H9 (cell line): ENCODE results near the gene DEAF1. TPM values are rescaled to one million over a fixed set of nuclear protein-coding genes. Genes with fewer than 3 reads are reported as not detected.

Source experiments
- DNase-seq: peaks from one replicate; pipeline ENCODE4 v3.0.0-alpha.2; 2017
- H2AFZ ChIP-seq: one replicate; pipeline ENCODE4 v1.6.1; 2013; ENCODE audit warnings: mild to moderate bottlenecking, low read length, control low read depth, moderate library complexity
- H2AK5ac ChIP-seq: 2 replicates; pipeline ENCODE4 v1.6.1; 2013; ENCODE audit warnings: low read length, control low read depth, mixed read lengths; ENCODE audit not compliant: insufficient read length
- H2BK120ac ChIP-seq: one replicate; pipeline ENCODE4 v1.6.1; 2013; ENCODE audit warnings: low read depth, mild to moderate bottlenecking, low read length, control low read depth, inconsistent platforms; ENCODE audit not compliant: poor library complexity, severe bottlenecking
- H2BK12ac ChIP-seq: 2 replicates; pipeline ENCODE4 v1.6.1; 2013; ENCODE audit warnings: low read length, control low read depth, mixed read lengths, low read depth; ENCODE audit not compliant: insufficient read length
- H2BK15ac ChIP-seq: 2 replicates; pipeline ENCODE4 v1.6.1; 2013; ENCODE audit warnings: low read depth, low read length, control low read depth
- H2BK20ac ChIP-seq: one replicate; pipeline ENCODE4 v1.6.1; 2013; ENCODE audit warnings: low read depth, mild to moderate bottlenecking, low read length, control low read depth, inconsistent platforms; ENCODE audit not compliant: poor library complexity, severe bottlenecking
- H2BK5ac ChIP-seq: 2 replicates; pipeline ENCODE4 v1.6.1; 2013; ENCODE audit warnings: low read length, control low read depth, mixed read lengths; ENCODE audit not compliant: insufficient read length
- H3K14ac ChIP-seq: 2 replicates; pipeline ENCODE4 v1.6.1; 2013; ENCODE audit warnings: low read length, control low read depth; ENCODE audit not compliant: insufficient read depth
- H3K18ac ChIP-seq: 2 replicates; pipeline ENCODE4 v1.6.1; 2013; ENCODE audit warnings: low read depth, mild to moderate bottlenecking, mixed read lengths, low read length, control low read depth; ENCODE audit not compliant: insufficient read length
- H3K23ac ChIP-seq: 2 replicates; pipeline ENCODE4 v1.6.1; 2013; ENCODE audit warnings: low read length, control low read depth, mixed read lengths, low read depth; ENCODE audit not compliant: insufficient read length
- H3K23me2 ChIP-seq: 2 replicates; pipeline ENCODE4 v1.6.1; 2013; ENCODE audit warnings: low read depth, mild to moderate bottlenecking, mixed read lengths, low read length, control low read depth; ENCODE audit not compliant: insufficient read length, poor library complexity, severe bottlenecking
- H3K27ac ChIP-seq: 2 replicates; pipeline ENCODE4 v1.5.1; 2013; ENCODE audit warnings: low read length, control low read depth, mixed read lengths, low read depth; ENCODE audit not compliant: insufficient read length
- H3K27me3 ChIP-seq: 2 replicates; pipeline ENCODE4 v1.6.1; 2013; ENCODE audit warnings: low read length, control low read depth, inconsistent platforms; ENCODE audit not compliant: insufficient read depth
- H3K4ac ChIP-seq: 2 replicates; pipeline ENCODE4 v1.6.1; 2013; ENCODE audit warnings: low read depth, mild to moderate bottlenecking, control low read depth, inconsistent platforms, low read length, moderate library complexity
- H3K4me1 ChIP-seq: 2 replicates; pipeline ENCODE4 v1.6.1; 2013; ENCODE audit warnings: low read length, control low read depth, inconsistent platforms; ENCODE audit not compliant: insufficient read depth
- H3K4me2 ChIP-seq: 2 replicates; pipeline ENCODE4 v1.6.1; 2013; ENCODE audit warnings: low read length, control low read depth, mixed read lengths; ENCODE audit not compliant: insufficient read length, insufficient read depth
- H3K56ac ChIP-seq: 2 replicates; pipeline ENCODE4 v1.6.1; 2013; ENCODE audit warnings: low read depth, mild to moderate bottlenecking, mixed read lengths, low read length, control low read depth; ENCODE audit not compliant: insufficient read length
- H3K79me1 ChIP-seq: 2 replicates; pipeline ENCODE4 v1.6.1; 2013; ENCODE audit warnings: low read depth, mild to moderate bottlenecking, moderate library complexity, low read length, control low read depth, inconsistent platforms; ENCODE audit not compliant: insufficient read depth, poor library complexity, severe bottlenecking
- H3K79me2 ChIP-seq: 2 replicates; pipeline ENCODE4 v1.6.1; 2013; ENCODE audit warnings: low read length, control low read depth, inconsistent platforms; ENCODE audit not compliant: insufficient read depth
- H3K9ac ChIP-seq: 2 replicates; pipeline ENCODE4 v1.6.1; 2013; ENCODE audit warnings: low read length, control low read depth, mixed read lengths; ENCODE audit not compliant: insufficient read length; ENCODE audit errors: extremely low read depth
- H3K9me3 ChIP-seq: one replicate; pipeline ENCODE4 v1.6.1; 2013; ENCODE audit warnings: low read depth, low read length, inconsistent platforms; ENCODE audit not compliant: control insufficient read depth
- H3T11ph ChIP-seq: one replicate; pipeline ENCODE4 v1.6.1; 2013; ENCODE audit warnings: mild to moderate bottlenecking, low read length, control low read depth, inconsistent platforms
- H4K20me1 ChIP-seq: one replicate; pipeline ENCODE4 v1.6.1; 2013; ENCODE audit not compliant: control insufficient read depth, insufficient read length, insufficient read depth
- H4K5ac ChIP-seq: 2 replicates; pipeline ENCODE4 v1.6.1; 2013; ENCODE audit warnings: low read depth, mild to moderate bottlenecking, mixed read lengths, low read length, control low read depth; ENCODE audit not compliant: insufficient read length
- H4K8ac ChIP-seq: replicated peaks from 2 replicates; pipeline ENCODE4 v1.6.1; 2013; ENCODE audit warnings: low read length, control low read depth, mixed read lengths, low read depth; ENCODE audit not compliant: insufficient read length
- H4K91ac ChIP-seq: 2 replicates; pipeline ENCODE4 v1.6.1; 2013; ENCODE audit warnings: low read depth, mild to moderate bottlenecking, moderate library complexity, mixed read lengths, low read length, control low read depth; ENCODE audit not compliant: insufficient read length
- H3K27ac Mint-ChIP-seq, 3 experiments: 2 replicates in 2 of 3; 3 replicates in 1 of 3; pipeline ENCODE4 v1.8.0; 2020 to 2021; ENCODE audit warnings: mixed read lengths in 3 of 3, mild to moderate bottlenecking in 1 of 3, moderate library complexity in 1 of 3
- H3K27me3 Mint-ChIP-seq: 2 replicates; pipeline ENCODE4 v1.8.0; 2021; ENCODE audit warnings: low read depth, mild to moderate bottlenecking, moderate library complexity, mixed read lengths
- H3K36me3 Mint-ChIP-seq, 3 experiments: 2 replicates in 2 of 3; 3 replicates in 1 of 3; pipeline ENCODE4 v1.8.0; 2020 to 2021; ENCODE audit warnings: low read depth in 3 of 3, mixed read lengths in 3 of 3; ENCODE audit not compliant: insufficient read depth in 1 of 3
- H3K4me1 Mint-ChIP-seq, 2 experiments: 2 replicates each; pipeline ENCODE4 v1.8.0; 2020; ENCODE audit warnings: mixed read lengths in 2 of 2
- H3K4me3 Mint-ChIP-seq, 2 experiments: 2 replicates in 1 of 2; 3 replicates in 1 of 2; pipeline ENCODE4 v1.8.0; 2020 to 2021; ENCODE audit warnings: mild to moderate bottlenecking in 2 of 2, mixed read lengths in 2 of 2, moderate library complexity in 1 of 2
- H3K9me3 Mint-ChIP-seq, 2 experiments: 2 replicates in 1 of 2; 3 replicates in 1 of 2; pipeline ENCODE4 v1.8.0; 2020; ENCODE audit warnings: mild to moderate bottlenecking in 2 of 2, mixed read lengths in 2 of 2, moderate library complexity in 1 of 2
- CTCF ChIP-seq: fragments of 200-600 bp; sonication (generic); conservative IDR thresholded peaks from 3 replicates; pipeline ENCODE4 v1.8.0; 2021; ENCODE audit warnings: antibody characterized with exemption, mild to moderate bottlenecking
- WGBS: extraction: QIAGEN DNeasy Blood & Tissue Kit; methylation state at CpG from one replicate; pipeline ENCODE4 v1.1.7; 2013; ENCODE audit warnings: missing lambda C conversion rate, low lambda C conversion rate, mixed read lengths; ENCODE audit not compliant: insufficient read length; ENCODE audit errors: extremely low coverage; 5-methylcytosine and 5-hydroxymethylcytosine counted together
- total RNA-seq: library from RNA; stranded (reverse); gene quantifications from 2 replicates; pipeline ENCODE4 v1.2.1, GENCODE V29; 2021

The DEAF1 gene
- total RNA-seq, 1 experiment from 2014 or later = 67.3 TPM

GRCh38 chr11:702462-703461 is 7.7 kb upstream of the DEAF1 start:
- H3K4me2 ChIP-seq = no peak overlapping the region
- WGBS = no CpG with 5 or more reads among the region's 26 CpGs

More at GRCh38 chr11:702462-703461, 7.7 kb upstream of the DEAF1 start:
- no peak overlapping the region for H3T11ph ChIP-seq
- DNase-seq = no peak
- no peak overlapping the region for H2BK12ac ChIP-seq
- Mint-ChIP-seq H3K4me1 (peaks cover 15 to 23% of the 10 kb centered on the region in 2 experiments), H3K27ac (peak overlapping the region in 1 of 3 experiments; percentile 24; a peak in 1 of 7 replicates), H3K4me3 (no peak overlapping the region), H3K9me3 (no peaks in the 10 kb centered on the region), H3K27me3 (no peaks in the 10 kb centered on the region), H3K36me3 (peaks cover 2 to 12% (median 12%) of the 10 kb centered on the region in 3 experiments; a peak in 5 of 7 replicates)
- no peak overlapping the region for H3K4ac ChIP-seq
- no peaks in the 10 kb centered on the region for H3K27me3 ChIP-seq
- no peak overlapping the region for H4K5ac ChIP-seq
- H2BK20ac ChIP-seq = no peak overlapping the region
- H4K91ac ChIP-seq = no peak overlapping the region
- peaks cover 4% of the 10 kb centered on the region; the same call in 1 of the 2 replicates for H3K4me1 ChIP-seq
- H3K23me2 ChIP-seq = peaks cover 3% of the 10 kb centered on the region
- no peak overlapping the region for H2AK5ac ChIP-seq
- no peaks in the 10 kb centered on the region for H4K20me1 ChIP-seq
- TF ChIP-seq CTCF = no peak
- H3K18ac ChIP-seq = no peak overlapping the region
- H3K56ac ChIP-seq = no peak overlapping the region
- H3K79me2 ChIP-seq = no peaks in the 10 kb centered on the region
- no peak overlapping the region for H2AFZ ChIP-seq
- no peak overlapping the region for H2BK5ac ChIP-seq
- no peaks in the 10 kb centered on the region for H3K79me1 ChIP-seq
- no peak overlapping the region for H4K8ac ChIP-seq
- H3K9me3 ChIP-seq = no peaks in the 10 kb centered on the region
- H2BK120ac ChIP-seq = no peak overlapping the region
- H3K27ac ChIP-seq = no peak overlapping the region
- H3K14ac ChIP-seq = no peak overlapping the region
- no peak overlapping the region for H2BK15ac ChIP-seq
- H3K9ac ChIP-seq = no peak overlapping the region
- no peak overlapping the region for H3K23ac ChIP-seq
